ENCODE data around the gene PRSS27. TPM values are rescaled to one million over a fixed set of nuclear protein-coding genes. Genes with fewer than 3 reads are reported as not detected.

PRSS27 gene
- total and polyA plus RNA-seq, 2 of the 8 experiments (the other 6 are each of a cell fraction or from before 2014, with no cell fraction given) = 1.3 to 7.5 TPM

GRCh38 chr16:2734844-2735515 lies 15.0 kb upstream of the PRSS27 start:
- no peaks in the 10 kb centered on the region for H3K23me2 ChIP-seq (ENCODE audit: low read depth, low read length)
- H3K79me2 ChIP-seq (ENCODE audit: control insufficient read depth in 1 of 2, insufficient read depth in 2 of 2, low read length in 2 of 2) = no peaks in the 10 kb centered on the region
- H2BK120ac ChIP-seq (replicated peaks; ENCODE audit: low read depth, low read length) = no peak overlapping the region
- H3K4me1 ChIP-seq (replicated peaks in 1 of 4; ENCODE audit: control insufficient read depth in 3 of 4, insufficient read depth in 4 of 4, low read length in 3 of 4) = no peaks in the 10 kb centered on the region; a peak in 4 of 7 replicates
- H3K27me3 ChIP-seq (replicated peaks in 1 of 4; ENCODE audit: control insufficient read depth in 3 of 4, extremely low read depth in 1 of 4, insufficient read depth in 3 of 4, low read length in 3 of 4) = no peaks in the 10 kb centered on the region
- H2BK12ac ChIP-seq (ENCODE audit: low read depth, low read length) = no peak overlapping the region
- H3K14ac ChIP-seq (ENCODE audit: insufficient read length) = no peak overlapping the region
- no peak overlapping the region for H3K4me3 ChIP-seq (ENCODE audit: extremely low read depth in 1 of 4, insufficient read depth in 2 of 4, low read depth in 3 of 4, low read length in 4 of 4)
- H2BK15ac ChIP-seq (ENCODE audit: low read length) = no peak overlapping the region
- no peaks in the 10 kb centered on the region for H3K9me3 ChIP-seq (ENCODE audit: insufficient read depth in 2 of 2, low read depth in 1 of 2, low read length in 1 of 2)
- TF ChIP-seq CHD2 (IDR thresholded peaks at IDR 0.05; ENCODE audit: low read length) = no peak
- no peak for TF ChIP-seq JUN (IDR thresholded peaks at IDR 0.05; ENCODE audit: low read depth, low read length)
- no peak for TF ChIP-seq KDM5A (IDR thresholded peaks at IDR 0.05; ENCODE audit: low read length)
- no peak for TF ChIP-seq TCF12 (IDR thresholded peaks at IDR 0.05; ENCODE audit: low read depth, low read length)
- H4K8ac ChIP-seq (ENCODE audit: extremely low read depth, insufficient read depth, low read length) = no peak overlapping the region; the same call in 1 of the 2 replicates
- H2AFZ ChIP-seq (ENCODE audit: low read length) = no peak overlapping the region
- H2BK5ac ChIP-seq (ENCODE audit: low read depth, low read length) = no peak overlapping the region
- H3K79me1 ChIP-seq (ENCODE audit: low read depth, low read length) = no peaks in the 10 kb centered on the region
- no peak overlapping the region for H3K4ac ChIP-seq (replicated peaks; ENCODE audit: insufficient read length, low read depth, low read length)
- no peak for DNase-seq (ENCODE audit: low read depth in 1 of 2, low spot score in 2 of 2)
- ChIA-PET CTCF (ENCODE audit: partially characterized antibody) (interaction anchor here (1.0 kb wide), 1 partner anchor 19 kb away, joined by 3 read pairs; no protein-coding TSS in a partner anchor), POLR2A (ENCODE audit: partially characterized antibody) (interaction anchor here (2.0 to 8.0 kb wide), 2 partner anchors 11 to 16 kb away, joined by 7 to 96 read pairs; partner anchors contain the start of gene SRRM2)
- no peak for FAIRE-seq
- WGBS, 2 experiments (ENCODE audit: extremely low coverage in 1 of 2, insufficient coverage in 1 of 2, insufficient read length in 1 of 2, insufficient replicate concordance in 2 of 2, low coverage in 1 of 2, low lambda C conversion rate in 2 of 2, missing lambda C conversion rate in 1 of 2) = 91% methylated on average over 10 of the region's 10 CpGs; no CpG with 5 or more reads in 1 of the 2 experiments
- H3K18ac ChIP-seq (ENCODE audit: extremely low read depth, low read length) = no peak overlapping the region
- H4K5ac ChIP-seq (ENCODE audit: insufficient read length, low read depth, low read length) = no peak overlapping the region
- H3K4me2 ChIP-seq (ENCODE audit: insufficient read depth in 1 of 2, low read depth in 2 of 2, low read length in 2 of 2) = no peak overlapping the region
- H4K91ac ChIP-seq (replicated peaks; ENCODE audit: insufficient read length, low read length) = no peak overlapping the region
- H3K9ac ChIP-seq (replicated peaks in 1 of 4; ENCODE audit: extremely low read depth in 1 of 4, low read depth in 3 of 4, low read length in 3 of 4) = no peak overlapping the region
- H3K23ac ChIP-seq (ENCODE audit: insufficient read length) = no peak overlapping the region
- H2BK20ac ChIP-seq (ENCODE audit: low read length) = no peak overlapping the region
- no peaks in the 10 kb centered on the region for H3K36me3 ChIP-seq (ENCODE audit: control insufficient read depth in 2 of 4, insufficient read depth in 4 of 4, low read length in 3 of 4)
- no peaks in the 10 kb centered on the region for H4K20me1 ChIP-seq (replicated peaks in 1 of 2; ENCODE audit: control insufficient read depth in 1 of 2, insufficient read depth in 2 of 2, low read length in 2 of 2)
- H3K27ac ChIP-seq (ENCODE audit: low read depth, low read length) = no peak overlapping the region
- H2AK5ac ChIP-seq (ENCODE audit: low read depth, low read length) = no peak overlapping the region
- no peak overlapping the region for H3K56ac ChIP-seq (replicated peaks; ENCODE audit: insufficient read length, low read depth, low read length)
